ENCODE data around the gene USP22. TPM values are rescaled to one million over a fixed set of nuclear protein-coding genes. Genes with fewer than 3 reads are reported as not detected.
"Not testable (repeated sequence)": the region's sequence is repeated elsewhere in the genome, so short reads cannot be mapped to it uniquely, and the experiment has no call there.

USP22 gene
- total and polyA plus RNA-seq, 9 donors: 75.2 to 246 (median 197) TPM

DNA sequence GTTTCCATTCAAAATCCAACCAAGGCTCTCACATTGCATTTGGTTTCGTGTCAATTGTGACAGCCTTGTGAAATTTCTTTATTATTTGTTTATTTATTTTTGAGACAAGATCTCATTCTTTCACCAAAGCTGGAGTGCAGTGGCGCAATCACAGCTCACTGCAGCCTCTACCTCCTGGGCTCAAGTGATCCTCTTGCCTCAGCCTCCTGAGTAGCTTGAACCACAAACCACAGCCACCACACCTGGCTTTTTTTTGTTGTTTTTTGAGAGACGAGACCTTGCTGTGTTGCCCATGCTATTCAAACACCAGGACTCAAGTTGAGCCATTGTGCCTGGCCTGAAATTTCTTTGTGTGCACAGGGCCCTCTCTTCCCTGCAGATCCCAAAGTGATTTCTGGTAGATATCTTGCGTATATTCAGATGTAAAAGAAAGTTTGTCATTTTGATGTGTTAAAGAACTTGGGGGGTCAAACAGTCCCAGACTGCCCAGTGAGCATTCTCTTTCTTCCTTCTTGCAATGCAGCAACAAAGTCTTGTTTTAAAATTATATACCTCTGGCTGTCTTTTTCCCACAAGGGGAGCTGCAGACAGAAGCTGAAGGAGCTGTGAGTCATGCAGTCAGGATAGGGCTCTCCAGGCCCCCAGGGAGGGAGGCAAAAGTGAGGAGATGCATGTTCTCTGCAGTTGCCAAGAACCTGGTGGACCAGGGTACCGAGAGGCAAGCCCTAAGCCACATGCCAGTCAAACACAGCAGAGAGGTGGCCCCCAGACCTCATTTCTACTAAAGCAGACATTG is 15.5 kb upstream of the USP22 start:
- Histone ChIP-seq H3K9me3 (no peaks in the 10 kb centered on the region), H3K27ac (no peak overlapping the region), H3K36me3 (no peaks in the 10 kb centered on the region), H3K27me3 (no peaks in the 10 kb centered on the region), H3K4me3 (no peak overlapping the region), H3K4me1 (ENCODE audit: insufficient read depth) (no peaks in the 10 kb centered on the region)
- 78 to 81% (median 78%) methylated on average over 5 of the region's 5 CpGs for WGBS, 3 donors
- intact Hi-C loops (cut with DNase I): no loop called here
- no peak for DNase-seq
- TF ChIP-seq, protein P1, sequence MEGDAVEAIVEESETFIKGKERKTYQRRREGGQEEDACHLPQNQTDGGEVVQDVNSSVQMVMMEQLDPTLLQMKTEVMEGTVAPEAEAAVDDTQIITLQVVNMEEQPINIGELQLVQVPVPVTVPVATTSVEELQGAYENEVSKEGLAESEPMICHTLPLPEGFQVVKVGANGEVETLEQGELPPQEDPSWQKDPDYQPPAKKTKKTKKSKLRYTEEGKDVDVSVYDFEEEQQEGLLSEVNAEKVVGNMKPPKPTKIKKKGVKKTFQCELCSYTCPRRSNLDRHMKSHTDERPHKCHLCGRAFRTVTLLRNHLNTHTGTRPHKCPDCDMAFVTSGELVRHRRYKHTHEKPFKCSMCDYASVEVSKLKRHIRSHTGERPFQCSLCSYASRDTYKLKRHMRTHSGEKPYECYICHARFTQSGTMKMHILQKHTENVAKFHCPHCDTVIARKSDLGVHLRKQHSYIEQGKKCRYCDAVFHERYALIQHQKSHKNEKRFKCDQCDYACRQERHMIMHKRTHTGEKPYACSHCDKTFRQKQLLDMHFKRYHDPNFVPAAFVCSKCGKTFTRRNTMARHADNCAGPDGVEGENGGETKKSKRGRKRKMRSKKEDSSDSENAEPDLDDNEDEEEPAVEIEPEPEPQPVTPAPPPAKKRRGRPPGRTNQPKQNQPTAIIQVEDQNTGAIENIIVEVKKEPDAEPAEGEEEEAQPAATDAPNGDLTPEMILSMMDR (IDR thresholded peaks at IDR 0.05): no peak
- TF ChIP-seq POLR2A (IDR thresholded peaks at IDR 0.05): no peak
- no peak for TF ChIP-seq EP300 (IDR thresholded peaks at IDR 0.05)

- H3K27me3 ChIP-seq; H3K9me3 ChIP-seq; H3K27ac ChIP-seq; intact Hi-C loops (cut with DNase I); H3K36me3 ChIP-seq; DNase-seq; H3K4me3 ChIP-seq; H3K4me1 ChIP-seq (ENCODE audit: insufficient read depth): not testable (repeated sequence)
- WGBS, 3 donors: 92 to 98% (median 95%) methylated on average over 8 of the region's 8 CpGs
Measured at GRCh38 chr17:21053056-21053455, 10.2 kb upstream of the USP22 start.

- no peaks in the 10 kb centered on the region for H3K9me3 ChIP-seq
- no peak overlapping the region for H3K27ac ChIP-seq
- intact Hi-C loops (cut with DNase I): loop anchor here in 2 of 4 donors (10.0 kb wide), 2 partner anchors 205 to 235 kb away; partner anchors contain the start of genes MAP2K3 (in 1 of the 2) and NATD1 (in 1 of the 2)
- WGBS, 3 donors: 91 to 95% (median 93%) methylated on average over 1 of the region's 1 CpG
- H3K4me3 ChIP-seq: no peak overlapping the region
- no peaks in the 10 kb centered on the region for H3K27me3 ChIP-seq
- H3K36me3 ChIP-seq: no peaks in the 10 kb centered on the region
- peaks cover 5% of the 10 kb centered on the region for H3K4me1 ChIP-seq (ENCODE audit: insufficient read depth)
- no peak for TF ChIP-seq POLR2A (IDR thresholded peaks at IDR 0.05)
- no peak for TF ChIP-seq EP300 (IDR thresholded peaks at IDR 0.05)
- TF ChIP-seq, protein P1 (IDR thresholded peaks at IDR 0.05): no peak
- DNase-seq: no peak
Measured at GRCh38 chr17:21049457-21049856, 6.6 kb upstream of the USP22 start.

- Histone ChIP-seq H3K27ac (no peak overlapping the region), H3K4me1 (ENCODE audit: insufficient read depth) (peaks cover 1% of the 10 kb centered on the region), H3K36me3 (no peaks in the 10 kb centered on the region), H3K9me3 (no peaks in the 10 kb centered on the region), H3K4me3 (no peak overlapping the region), H3K27me3 (no peaks in the 10 kb centered on the region)
- TF ChIP-seq EP300 (IDR thresholded peaks at IDR 0.05): no peak
- no peak for TF ChIP-seq POLR2A (IDR thresholded peaks at IDR 0.05)
- TF ChIP-seq, protein P1 (IDR thresholded peaks at IDR 0.05): no peak
- no peak for DNase-seq
- intact Hi-C loops (cut with DNase I): loop anchor here in 2 of 4 donors (10.0 kb wide), 2 partner anchors 209 to 239 kb away; partner anchors contain the start of genes MAP2K3 (in 1 of the 2) and NATD1 (in 1 of the 2)
- WGBS, 3 donors: 55 to 62% (median 61%) methylated on average over 3 of the region's 3 CpGs
Measured at GRCh38 chr17:21046216-21046615, 3.4 kb upstream of the USP22 start.

DNA sequence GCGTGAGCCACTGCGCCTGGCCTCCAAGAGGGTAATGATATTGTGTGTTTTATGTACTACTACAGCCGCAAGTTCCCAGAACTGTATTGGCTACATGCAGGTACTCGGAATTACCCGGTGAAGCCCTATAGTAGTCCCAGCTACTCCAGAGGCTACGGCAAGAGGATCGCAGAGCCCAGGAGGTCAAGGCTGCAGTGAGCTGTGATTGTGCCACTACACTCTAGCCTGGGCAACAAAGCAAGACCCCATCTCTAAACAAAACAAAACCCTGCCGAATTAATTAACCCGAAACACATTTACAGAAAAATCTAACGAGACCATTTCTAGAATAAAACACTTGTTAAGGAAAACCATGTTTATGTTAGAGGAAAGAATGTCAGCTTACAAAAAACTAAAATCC is 2.2 kb upstream of the USP22 start:
- H3K9me3 ChIP-seq: no peaks in the 10 kb centered on the region
- TF ChIP-seq POLR2A (IDR thresholded peaks at IDR 0.05) (no peak), EP300 (IDR thresholded peaks at IDR 0.05) (no peak)
- TF ChIP-seq, protein P1 (IDR thresholded peaks at IDR 0.05): no peak
- H3K36me3 ChIP-seq: no peaks in the 10 kb centered on the region
- no peak overlapping the region for H3K4me3 ChIP-seq
- no peaks in the 10 kb centered on the region for H3K27me3 ChIP-seq
- H3K27ac ChIP-seq: no peak overlapping the region
- DNase-seq: peak in 1 of 5 donors; percentile 29
- intact Hi-C loops (cut with DNase I): loop anchor here in 2 of 4 donors (10.0 kb wide), 2 partner anchors 210 to 240 kb away; partner anchors contain the start of genes MAP2K3 (in 1 of the 2) and NATD1 (in 1 of the 2)
- 93 to 95% (median 93%) methylated on average over 10 of the region's 10 CpGs for WGBS, 3 donors
- peaks cover 1% of the 10 kb centered on the region for H3K4me1 ChIP-seq (ENCODE audit: insufficient read depth)
